ENCODE data around the gene SIPA1L3.

GRCh38 chr19:38001158-38001781 lies 94.3 kb downstream of the SIPA1L3 start:
- no peak for TF ChIP-seq ZNF347 (CRISPR knock-in tag; IDR thresholded peaks at IDR 0.05; ENCODE audit: low read depth)
- no peak for TF ChIP-seq RAD21 (CRISPR knock-in tag; conservative IDR thresholded peaks at IDR 0.05 in 1 of 2, IDR thresholded peaks at IDR 0.05 in 1 of 2)
- TF ChIP-seq NRF1 (conservative IDR thresholded peaks at IDR 0.05 in 1 of 2, IDR thresholded peaks at IDR 0.05 in 1 of 2) = no peak
- TF ChIP-seq ATF6 (CRISPR knock-in tag; IDR thresholded peaks at IDR 0.05) = no peak
- TF ChIP-seq GATA2 (CRISPR knock-in tag; IDR thresholded peaks at IDR 0.05) = no peak
- TF ChIP-seq ESRRB (CRISPR knock-in tag; IDR thresholded peaks at IDR 0.05; ENCODE audit: borderline replicate concordance) = no peak

Data from K562 (cell line).